Mesendoderm (in vitro differentiated cells): Measurements from ENCODE around the gene PCGF2.

Source experiments
- DNase-seq: peaks from one replicate; pipeline ENCODE4 v3.0.0; 2013
- H2AK5ac ChIP-seq: 2 replicates; pipeline ENCODE4 v1.6.1; 2013; ENCODE audit warnings: low read length, inconsistent platforms
- H2BK120ac ChIP-seq: 2 replicates; pipeline ENCODE4 v1.6.1; 2013; ENCODE audit warnings: low read depth, mild to moderate bottlenecking, low read length, moderate library complexity, mixed read lengths
- H2BK15ac ChIP-seq: replicated peaks from 2 replicates; pipeline ENCODE4 v1.6.1; 2013; ENCODE audit warnings: low read depth, mild to moderate bottlenecking, moderate library complexity
- H2BK5ac ChIP-seq: 2 replicates; pipeline ENCODE4 v1.6.1; 2013; ENCODE audit warnings: low read length, inconsistent platforms
- H3K18ac ChIP-seq: 2 replicates; pipeline ENCODE4 v1.6.1; 2013; ENCODE audit warnings: mild to moderate bottlenecking, low read length, mixed read lengths
- H3K23ac ChIP-seq: one replicate; pipeline ENCODE4 v1.6.1; 2013; ENCODE audit warnings: low read length
- H3K27ac ChIP-seq: 2 replicates; pipeline ENCODE4 v1.5.1; 2013; ENCODE audit warnings: low read depth, mild to moderate bottlenecking, inconsistent platforms, low read length, moderate library complexity
- H3K27me3 ChIP-seq: 2 replicates; pipeline ENCODE4 v1.6.1; 2013; ENCODE audit warnings: low read length, control low read depth, mild to moderate bottlenecking, inconsistent platforms; ENCODE audit not compliant: insufficient read depth, poor library complexity
- H3K36me3 ChIP-seq: 2 replicates; pipeline ENCODE4 v1.6.1; 2013; ENCODE audit warnings: low read length, inconsistent platforms; ENCODE audit not compliant: control insufficient read depth, insufficient read depth
- H3K4ac ChIP-seq: one replicate; pipeline ENCODE4 v1.6.1; 2013; ENCODE audit warnings: low read depth, mild to moderate bottlenecking, low read length, moderate library complexity
- H3K4me1 ChIP-seq: 2 replicates; pipeline ENCODE4 v1.6.1; 2013; ENCODE audit warnings: low read depth, low read length, inconsistent platforms; ENCODE audit not compliant: control insufficient read depth
- H3K4me2 ChIP-seq: 2 replicates; pipeline ENCODE4 v1.6.1; 2013; ENCODE audit warnings: low read length
- H3K4me3 ChIP-seq: 2 replicates; pipeline ENCODE4 v1.5.1; 2013; ENCODE audit warnings: mild to moderate bottlenecking, low read length
- H3K56ac ChIP-seq: one replicate; pipeline ENCODE4 v1.6.1; 2013; ENCODE audit warnings: low read length
- H3K79me1 ChIP-seq: 2 replicates; pipeline ENCODE4 v1.6.1; 2013; ENCODE audit warnings: low read length, inconsistent platforms
- H3K79me2 ChIP-seq: 2 replicates; pipeline ENCODE4 v1.6.1; 2013; ENCODE audit warnings: mild to moderate bottlenecking, low read length; ENCODE audit not compliant: control insufficient read depth, insufficient read depth
- H3K9ac ChIP-seq: 2 replicates; pipeline ENCODE4 v1.6.1; 2013; ENCODE audit warnings: low read length, inconsistent platforms
- H4K5ac ChIP-seq: one replicate; pipeline ENCODE4 v1.6.1; 2013; ENCODE audit warnings: low read length
- H4K8ac ChIP-seq: one replicate; pipeline ENCODE4 v1.6.1; 2013; ENCODE audit warnings: low read depth, mild to moderate bottlenecking, control low read depth, low read length, moderate library complexity
- WGBS: extraction: QIAGEN DNeasy Blood & Tissue Kit; methylation state at CpG from one replicate; pipeline ENCODE4 v1.1.7; 2013; ENCODE audit warnings: low lambda C conversion rate, missing lambda C conversion rate; ENCODE audit not compliant: insufficient coverage; ENCODE audit errors: extremely low coverage; 5-methylcytosine and 5-hydroxymethylcytosine counted together

The PCGF2 gene

DNA sequence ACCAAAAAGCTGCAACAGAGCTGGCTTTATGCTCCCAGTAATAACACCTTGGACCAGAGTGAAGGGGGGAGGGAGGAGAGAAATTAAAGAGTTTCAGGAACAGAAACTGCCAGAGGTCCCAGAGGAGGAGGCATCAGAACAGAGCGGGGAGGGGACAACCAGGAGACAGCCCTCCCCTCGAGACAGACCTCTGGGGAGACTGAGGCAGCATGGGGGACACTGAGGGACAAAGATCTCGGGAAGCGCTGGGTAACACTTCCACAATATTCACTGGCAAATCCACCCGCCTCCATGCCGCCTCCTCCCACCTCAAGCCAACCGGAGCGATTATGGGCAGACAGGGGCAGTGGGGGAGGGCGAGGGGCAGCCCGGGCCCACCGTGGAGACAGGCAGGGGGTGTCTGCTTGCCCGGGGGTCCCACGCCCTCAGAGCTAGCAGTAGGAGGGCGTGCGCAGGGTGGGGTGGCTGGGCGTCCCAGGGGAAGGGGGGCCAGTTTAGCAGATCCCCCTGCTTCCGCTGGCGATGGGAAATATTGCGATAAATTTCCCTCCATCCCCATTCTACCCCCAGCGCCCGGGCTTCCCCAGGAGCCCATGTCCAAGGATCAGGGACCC, 1.2 kb downstream of the PCGF2 start:
- Histone ChIP-seq H3K27me3 (no peaks in the 10 kb centered on the region), H2BK120ac (no peak overlapping the region), H4K8ac (no peak overlapping the region), H3K4me1 (peaks cover 22% of the 10 kb centered on the region), H3K4ac (peak overlapping the region; percentile 98), H3K56ac (peak overlapping the region; percentile 99), H2BK15ac (no peak overlapping the region), H3K36me3 (peaks cover 1% of the 10 kb centered on the region), H3K18ac (peak overlapping the region; percentile 96), H3K23ac (no peak overlapping the region), H3K27ac (peak overlapping the region; percentile 25), H2AK5ac (no peak overlapping the region), H3K9ac (peak overlapping the region; percentile 98), H2BK5ac (no peak overlapping the region), H4K5ac (no peak overlapping the region), H3K4me3 (peak overlapping the region; percentile 94), H3K4me2 (peak overlapping the region; percentile 89), H3K79me1 (peaks cover 7% of the 10 kb centered on the region), H3K79me2 (peaks cover 56% of the 10 kb centered on the region)
- WGBS: no CpG with 5 or more reads among the region's 21 CpGs
- no peak for DNase-seq

DNA sequence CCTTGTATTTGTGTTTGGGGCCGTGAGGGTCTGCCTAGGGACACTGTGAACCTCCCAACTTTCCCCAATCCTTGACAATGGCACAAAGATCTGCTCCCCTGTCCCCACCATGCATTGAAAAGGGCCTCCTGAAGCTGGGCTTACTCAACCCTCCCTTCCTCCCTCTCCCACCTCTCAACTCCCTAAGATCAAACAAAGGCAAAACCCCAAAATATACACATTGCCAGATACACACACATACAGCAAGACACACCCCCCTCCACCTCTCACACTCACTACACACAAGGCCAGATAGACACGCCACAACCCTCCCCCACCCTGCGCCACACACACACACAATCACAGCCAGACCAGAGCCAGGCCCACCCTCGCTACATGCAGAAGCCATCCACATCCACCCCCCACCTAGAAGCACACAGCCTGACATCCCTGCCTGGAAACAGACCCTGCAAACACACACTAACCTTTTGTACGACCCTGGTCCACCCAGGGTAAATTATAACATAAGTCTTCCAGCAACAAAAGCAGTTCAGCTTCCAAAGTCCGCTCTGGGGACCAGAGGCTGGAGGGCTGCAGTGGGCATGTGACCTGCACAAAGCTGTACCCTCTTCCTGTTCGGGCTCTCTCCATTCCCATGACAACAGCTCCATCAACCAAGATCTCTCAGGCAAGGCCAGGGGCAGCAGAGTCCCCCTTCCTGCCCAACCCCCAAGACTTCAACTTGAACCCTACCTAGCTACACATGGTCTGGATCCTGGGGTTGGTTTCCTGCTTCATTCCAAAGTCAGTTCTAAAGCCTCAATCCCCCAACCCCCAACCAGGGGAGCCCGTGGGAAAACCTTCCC, 1.9 kb downstream of the PCGF2 start:
- Histone ChIP-seq H3K27ac (peak overlapping the region; percentile 25), H4K8ac (no peak overlapping the region), H3K36me3 (peaks cover 1% of the 10 kb centered on the region), H2BK5ac (no peak overlapping the region), H3K23ac (no peak overlapping the region), H3K79me2 (peaks cover 64% of the 10 kb centered on the region), H2BK120ac (no peak overlapping the region), H3K4ac (no peak overlapping the region), H3K4me3 (peak overlapping the region; percentile 94), H2BK15ac (no peak overlapping the region), H3K79me1 (peaks cover 11% of the 10 kb centered on the region), H4K5ac (no peak overlapping the region), H3K27me3 (no peaks in the 10 kb centered on the region), H3K4me1 (peaks cover 22% of the 10 kb centered on the region), H3K18ac (no peak overlapping the region), H3K4me2 (peak overlapping the region; percentile 89), H2AK5ac (no peak overlapping the region), H3K56ac (peak overlapping the region; percentile 99), H3K9ac (peak overlapping the region; percentile 98)
- WGBS: no CpG with 5 or more reads among the region's 8 CpGs
- peak; percentile 63 for DNase-seq

DNA sequence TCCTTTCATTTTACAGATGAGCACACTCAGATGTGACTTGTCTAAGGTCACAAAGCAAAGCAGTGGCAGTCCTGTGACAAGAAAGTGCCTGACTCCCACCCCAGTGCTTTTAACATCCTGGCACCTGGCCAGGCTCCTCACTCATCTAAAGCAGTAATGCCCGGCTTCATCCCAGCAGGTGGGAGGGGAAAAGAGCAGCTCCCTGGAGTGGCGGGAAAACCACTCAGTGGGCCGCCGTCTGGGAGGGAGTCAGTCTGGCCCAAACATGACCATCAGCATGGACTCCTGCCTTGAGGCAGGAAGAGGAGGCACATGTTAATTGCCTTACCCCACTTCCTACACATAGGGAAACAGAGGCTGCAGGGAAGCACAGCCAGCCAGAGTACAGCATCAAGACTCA, 2.6 kb downstream of the PCGF2 start:
- Histone ChIP-seq H4K5ac (no peak overlapping the region), H3K56ac (peak overlapping the region; percentile 99), H3K4me1 (peaks cover 18% of the 10 kb centered on the region), H3K79me2 (peaks cover 70% of the 10 kb centered on the region), H3K4ac (no peak overlapping the region), H2BK15ac (no peak overlapping the region), H3K27ac (no peak overlapping the region), H2BK120ac (no peak overlapping the region), H3K79me1 (peaks cover 15% of the 10 kb centered on the region), H3K18ac (no peak overlapping the region), H3K27me3 (no peaks in the 10 kb centered on the region), H3K23ac (peak overlapping the region; percentile 30), H4K8ac (no peak overlapping the region), H3K4me2 (peak overlapping the region; percentile 89), H2BK5ac (no peak overlapping the region), H3K36me3 (peaks cover 1% of the 10 kb centered on the region), H3K4me3 (no peak overlapping the region), H2AK5ac (no peak overlapping the region), H3K9ac (peak overlapping the region; percentile 98)
- DNase-seq: no peak
- no CpG with 5 or more reads among the region's 4 CpGs for WGBS

DNA sequence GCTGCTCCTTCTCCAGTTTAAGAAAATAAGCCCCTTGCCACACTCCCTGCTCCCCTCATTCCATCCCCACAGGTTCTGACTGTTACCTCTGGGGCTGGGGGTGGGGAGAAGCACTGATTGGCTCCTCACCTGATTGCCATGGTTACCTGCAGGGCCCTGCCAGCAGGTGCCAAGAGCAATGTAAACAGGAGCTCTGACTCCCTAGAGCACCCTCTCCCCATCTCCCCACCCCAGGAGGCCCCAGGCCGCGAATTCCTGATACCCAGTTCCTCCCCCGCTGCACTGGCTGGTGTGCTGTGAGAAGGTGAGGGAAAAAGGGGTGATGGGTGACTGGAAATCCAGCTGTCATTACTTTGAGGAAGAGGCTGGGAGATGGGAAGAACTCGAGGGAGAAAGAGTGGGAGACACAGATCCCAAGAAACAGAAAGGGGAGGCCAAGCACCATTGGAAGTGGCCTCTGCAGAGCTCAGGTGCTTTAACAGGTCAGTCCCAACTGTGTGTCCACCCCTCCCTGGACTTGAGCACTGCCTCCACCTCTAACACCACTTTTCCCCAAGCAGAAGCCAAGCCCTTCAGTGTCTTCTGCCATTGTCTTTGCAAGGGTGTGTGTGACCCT, 4.5 kb downstream of the PCGF2 start:
- Histone ChIP-seq H3K4ac (no peak overlapping the region), H3K27ac (no peak overlapping the region)

DNA sequence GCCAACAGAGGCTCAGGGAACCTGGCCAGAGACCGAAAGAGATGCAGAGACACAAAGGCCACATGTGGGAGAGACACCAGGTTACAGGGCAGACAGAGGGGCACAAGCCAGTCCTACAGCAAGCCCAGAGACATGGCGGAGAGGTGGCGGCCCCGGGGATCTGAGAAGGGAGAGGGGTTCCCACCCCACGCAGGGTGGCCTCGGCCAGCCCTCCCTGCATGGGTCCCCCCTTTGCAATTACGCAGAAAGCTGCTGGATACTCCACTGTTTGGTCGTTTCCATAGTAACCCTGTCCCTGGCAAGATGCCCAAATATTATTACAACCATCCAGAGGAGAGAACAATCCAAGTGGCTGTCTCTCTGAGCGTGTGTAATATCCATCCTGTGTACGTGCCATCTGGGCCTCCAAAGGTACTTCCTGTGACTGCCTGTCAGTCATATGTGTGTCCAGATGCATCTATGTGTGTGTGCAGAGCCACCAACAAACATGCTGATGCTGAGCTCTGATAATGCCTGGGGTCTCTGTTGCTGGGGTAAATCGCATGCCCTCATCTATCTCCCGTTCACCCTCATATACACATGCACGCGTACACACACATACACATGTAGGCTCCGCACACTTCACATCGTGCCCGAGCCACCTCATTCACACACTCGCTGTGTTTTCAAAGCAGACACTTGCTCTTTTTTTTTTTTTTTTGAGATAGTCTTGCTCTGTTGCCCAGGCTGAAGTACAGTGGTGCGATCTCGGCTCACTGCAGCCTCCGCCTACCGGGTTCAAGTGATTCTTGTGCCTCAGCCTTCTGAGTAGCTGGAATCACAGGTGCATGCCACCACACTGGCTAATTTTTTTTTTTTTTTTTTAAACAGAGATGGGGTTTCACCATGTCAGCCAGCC, 5.5 kb downstream of the PCGF2 start:
- no peak overlapping the region for H3K9ac ChIP-seq
- no CpG with 5 or more reads among the region's 22 CpGs for WGBS

More for the DNA sequence above, 4.5 kb downstream of the PCGF2 start:
- DNase-seq: no peak
- no peak overlapping the region for H3K23ac ChIP-seq
- WGBS: no CpG with 5 or more reads among the region's 4 CpGs
- H2AK5ac ChIP-seq: no peak overlapping the region
- H3K79me2 ChIP-seq: peaks cover 76% of the 10 kb centered on the region
- peaks cover 14% of the 10 kb centered on the region for H3K4me1 ChIP-seq
- H3K4me2 ChIP-seq: no peak overlapping the region
- no peak overlapping the region for H4K5ac ChIP-seq
- H3K56ac ChIP-seq: no peak overlapping the region
- no peak overlapping the region for H2BK120ac ChIP-seq
- H3K36me3 ChIP-seq: peaks cover 5% of the 10 kb centered on the region
- no peaks in the 10 kb centered on the region for H3K27me3 ChIP-seq
- no peak overlapping the region for H3K9ac ChIP-seq
- no peak overlapping the region for H4K8ac ChIP-seq
- no peak overlapping the region for H2BK15ac ChIP-seq
- no peak overlapping the region for H3K4me3 ChIP-seq
- H3K79me1 ChIP-seq: peaks cover 24% of the 10 kb centered on the region
- H3K18ac ChIP-seq: no peak overlapping the region
- H2BK5ac ChIP-seq: no peak overlapping the region

More for the DNA sequence above, 5.5 kb downstream of the PCGF2 start:
- Histone ChIP-seq H3K23ac (no peak overlapping the region), H4K5ac (no peak overlapping the region), H3K27ac (no peak overlapping the region), H3K4me2 (no peak overlapping the region), H3K18ac (no peak overlapping the region), H3K4me1 (peaks cover 14% of the 10 kb centered on the region), H3K4ac (no peak overlapping the region), H2BK5ac (no peak overlapping the region), H3K36me3 (peaks cover 10% of the 10 kb centered on the region), H3K4me3 (no peak overlapping the region), H3K79me2 (peaks cover 75% of the 10 kb centered on the region), H2BK120ac (no peak overlapping the region), H3K56ac (no peak overlapping the region), H4K8ac (no peak overlapping the region), H2BK15ac (no peak overlapping the region), H3K79me1 (peaks cover 24% of the 10 kb centered on the region), H3K27me3 (no peaks in the 10 kb centered on the region), H2AK5ac (no peak overlapping the region)
- no peak for DNase-seq
